Left ventricle myocardium inferior (tissue), 1 donor: ENCODE measurements around the gene TMED6. TPM values are rescaled to one million over a fixed set of nuclear protein-coding genes. Genes with fewer than 3 reads are reported as not detected.
A peak's percentile ranks its signal among the peaks of the same experiment; 100 is the strongest.

Source experiments
- DNase-seq: peaks from one replicate; pipeline ENCODE4 v3.0.0-alpha.2; 2020
- H3K27ac ChIP-seq: fragments of 200-600 bp; replicated peaks from 2 replicates; pipeline ENCODE4 v1.8.0; 2021
- H3K27me3 ChIP-seq: fragments of 200-600 bp; 2 replicates; pipeline ENCODE4 v1.8.0; 2021; ENCODE audit warnings: low read depth
- H3K36me3 ChIP-seq: fragments of 200-600 bp; 2 replicates; pipeline ENCODE4 v1.8.0; 2021
- H3K4me1 ChIP-seq: fragments of 200-600 bp; 2 replicates; pipeline ENCODE4 v1.8.0; 2021
- H3K4me3 ChIP-seq: fragments of 200-600 bp; 2 replicates; pipeline ENCODE4 v1.8.0; 2021; ENCODE audit warnings: mild to moderate bottlenecking, moderate library complexity
- H3K9me3 ChIP-seq: fragments of 200-600 bp; replicated peaks from 2 replicates; pipeline ENCODE4 v1.8.0; 2021
- intact Hi-C: fragments of 100-400 bp; cut with micrococcal nuclease; formaldehyde crosslinking; loops from one replicate; pipeline ENCODE4 v1.11.0; 2022
- long read RNA-seq: library from polyadenylated mRNA; unstranded; transcript quantifications from one replicate; pipeline ENCODE4 v2.0.0, GENCODE V29; 2021
- total RNA-seq: library from RNA; stranded (reverse); fragmentation: NEBNext Ultra II Directional; extraction: Animal tissue kit (Norgen Biotek cat#: 25700); gene quantifications from one replicate; pipeline ENCODE4 v1.2.1, GENCODE V29; 2021
- TF ChIP-seq, protein P1 (sequence below): fragments of 200-600 bp; IDR thresholded peaks from 2 replicates; pipeline ENCODE4 v1.8.0; 2021; ENCODE audit warnings: antibody characterized with exemption, mild to moderate bottlenecking, borderline replicate concordance
- donor health status: DM: no; HTN: yes; CAD: no; lungs with severe emphysema.

The TMED6 gene
- total RNA-seq: not detected
- long read RNA-seq: 0 reads

DNA sequence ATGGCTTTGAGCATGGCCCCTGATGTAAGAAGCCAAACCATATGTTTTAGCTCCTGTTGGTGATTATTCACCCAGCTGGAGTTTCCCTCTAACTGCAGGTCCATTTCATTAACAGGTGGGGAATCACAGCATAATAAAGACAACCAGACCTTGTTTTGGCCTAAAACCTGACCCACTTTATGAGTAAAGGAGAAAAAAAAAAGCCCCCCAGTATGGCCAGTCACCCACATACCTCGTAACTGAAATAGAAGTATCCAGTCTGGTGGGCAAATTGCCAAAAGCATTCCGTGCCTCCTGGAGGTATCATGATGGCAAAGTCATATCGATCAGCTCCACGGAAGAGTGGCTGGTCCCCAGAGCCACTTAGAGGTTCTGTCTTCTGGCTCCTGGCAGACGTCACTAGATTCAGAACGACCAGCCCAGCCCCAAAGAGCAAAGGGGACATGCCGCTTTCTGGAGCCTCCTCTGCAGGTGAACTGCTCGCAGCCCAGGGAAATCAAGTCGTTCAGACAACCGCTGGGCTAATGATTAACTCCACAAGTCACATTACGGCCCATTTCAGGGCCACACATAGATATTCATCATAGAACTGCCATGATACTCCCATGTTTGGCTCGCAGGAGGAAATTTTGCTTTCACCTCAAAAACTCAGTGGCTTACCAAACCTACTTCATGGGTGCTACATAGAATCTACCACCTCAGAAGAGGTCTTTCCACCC, at the start of gene TMED6:
TMED6 (minus strand) TSS at position 478 of the 719 bp plus-strand sequence; CDS start at position 445, 33 bp downstream.
- no peaks in the 10 kb centered on the region for H3K4me1 ChIP-seq
- no peaks in the 10 kb centered on the region for H3K9me3 ChIP-seq
- intact Hi-C loops: no loop called here
- H3K27me3 ChIP-seq: no peaks in the 10 kb centered on the region
- peaks cover 27% of the 10 kb centered on the region for H3K36me3 ChIP-seq
- H3K4me3 ChIP-seq: no peak within 1 kb of the TSS
- H3K27ac ChIP-seq: no peak within 1 kb of the TSS
- TF ChIP-seq, protein P1, sequence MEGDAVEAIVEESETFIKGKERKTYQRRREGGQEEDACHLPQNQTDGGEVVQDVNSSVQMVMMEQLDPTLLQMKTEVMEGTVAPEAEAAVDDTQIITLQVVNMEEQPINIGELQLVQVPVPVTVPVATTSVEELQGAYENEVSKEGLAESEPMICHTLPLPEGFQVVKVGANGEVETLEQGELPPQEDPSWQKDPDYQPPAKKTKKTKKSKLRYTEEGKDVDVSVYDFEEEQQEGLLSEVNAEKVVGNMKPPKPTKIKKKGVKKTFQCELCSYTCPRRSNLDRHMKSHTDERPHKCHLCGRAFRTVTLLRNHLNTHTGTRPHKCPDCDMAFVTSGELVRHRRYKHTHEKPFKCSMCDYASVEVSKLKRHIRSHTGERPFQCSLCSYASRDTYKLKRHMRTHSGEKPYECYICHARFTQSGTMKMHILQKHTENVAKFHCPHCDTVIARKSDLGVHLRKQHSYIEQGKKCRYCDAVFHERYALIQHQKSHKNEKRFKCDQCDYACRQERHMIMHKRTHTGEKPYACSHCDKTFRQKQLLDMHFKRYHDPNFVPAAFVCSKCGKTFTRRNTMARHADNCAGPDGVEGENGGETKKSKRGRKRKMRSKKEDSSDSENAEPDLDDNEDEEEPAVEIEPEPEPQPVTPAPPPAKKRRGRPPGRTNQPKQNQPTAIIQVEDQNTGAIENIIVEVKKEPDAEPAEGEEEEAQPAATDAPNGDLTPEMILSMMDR: no peak
- DNase-seq: no peak

DNA sequence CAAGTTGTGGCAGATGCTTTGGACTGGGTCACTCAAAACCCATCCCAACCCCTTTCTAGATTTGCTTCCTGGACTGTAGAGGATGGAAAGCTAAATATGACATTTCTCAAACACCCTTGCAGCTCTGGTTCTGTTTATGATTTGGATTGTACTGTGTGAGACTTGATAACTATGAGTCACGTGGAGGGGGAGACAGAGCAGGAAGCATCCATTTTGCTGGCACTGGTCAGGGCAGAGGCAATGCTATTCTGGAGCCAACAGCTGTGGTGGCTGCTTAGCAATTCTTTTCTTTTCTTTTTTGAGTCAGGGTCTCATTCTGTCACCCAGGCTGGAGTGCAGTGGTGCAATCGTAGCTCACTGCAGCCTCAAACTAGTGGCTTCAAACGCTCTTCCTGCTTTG, 47.8 kb upstream of the TMED6 start:
- TF ChIP-seq, protein P1: no peak
- Histone ChIP-seq H3K9me3 (no peaks in the 10 kb centered on the region), H3K27ac (no peak overlapping the region), H3K4me1 (peaks cover 44% of the 10 kb centered on the region), H3K4me3 (no peak overlapping the region), H3K27me3 (no peaks in the 10 kb centered on the region), H3K36me3 (no peaks in the 10 kb centered on the region)
- no peak for DNase-seq
- intact Hi-C loops: loop anchor here (10.0 kb wide), 2 partner anchors 165 to 255 kb away; partner anchors contain the start of gene NFAT5

DNA sequence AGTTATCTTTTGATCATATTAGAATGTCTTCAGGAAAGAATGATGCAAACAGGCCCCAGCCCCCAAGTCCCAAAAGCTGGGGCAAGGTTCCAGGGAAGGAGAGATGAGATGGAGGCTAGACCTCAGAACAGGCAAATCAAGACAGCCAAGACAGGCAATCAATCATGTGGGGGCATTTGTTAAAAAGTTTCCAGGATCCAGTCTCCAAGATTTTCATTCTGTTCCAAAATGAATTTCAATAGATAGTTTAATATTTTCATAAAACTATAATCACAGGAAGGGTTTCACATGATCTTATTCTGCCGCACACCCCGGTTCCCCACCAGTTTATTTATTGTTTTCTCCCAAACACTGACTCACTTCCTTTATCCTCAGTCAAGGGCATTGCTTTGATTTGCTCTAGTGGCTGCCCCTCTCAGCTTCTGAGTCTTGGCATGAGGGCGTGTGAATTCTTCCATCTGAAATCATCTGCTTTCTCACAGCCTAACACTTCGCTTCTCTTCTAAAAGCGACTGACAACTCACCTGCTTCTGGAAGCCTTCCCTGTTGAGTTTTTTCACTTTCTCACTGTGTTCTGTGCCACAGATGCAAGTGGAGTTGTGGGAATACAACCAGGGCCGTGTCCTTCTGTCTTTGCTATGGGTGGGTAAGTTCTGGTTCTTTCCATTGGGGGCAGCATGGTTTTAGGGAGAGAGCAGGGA, 46.4 kb upstream of the TMED6 start:
- H3K27ac ChIP-seq: peak overlapping the region; percentile 83
- H3K36me3 ChIP-seq: no peaks in the 10 kb centered on the region
- H3K9me3 ChIP-seq: no peaks in the 10 kb centered on the region
- DNase-seq: no peak
- intact Hi-C loops: loop anchor here (10.0 kb wide), 2 partner anchors 167 to 257 kb away; partner anchors contain the start of gene NFAT5
- no peaks in the 10 kb centered on the region for H3K27me3 ChIP-seq
- H3K4me1 ChIP-seq: peaks cover 44% of the 10 kb centered on the region
- TF ChIP-seq, protein P1: peak; percentile 69
- H3K4me3 ChIP-seq: peak overlapping the region; percentile 43

DNA sequence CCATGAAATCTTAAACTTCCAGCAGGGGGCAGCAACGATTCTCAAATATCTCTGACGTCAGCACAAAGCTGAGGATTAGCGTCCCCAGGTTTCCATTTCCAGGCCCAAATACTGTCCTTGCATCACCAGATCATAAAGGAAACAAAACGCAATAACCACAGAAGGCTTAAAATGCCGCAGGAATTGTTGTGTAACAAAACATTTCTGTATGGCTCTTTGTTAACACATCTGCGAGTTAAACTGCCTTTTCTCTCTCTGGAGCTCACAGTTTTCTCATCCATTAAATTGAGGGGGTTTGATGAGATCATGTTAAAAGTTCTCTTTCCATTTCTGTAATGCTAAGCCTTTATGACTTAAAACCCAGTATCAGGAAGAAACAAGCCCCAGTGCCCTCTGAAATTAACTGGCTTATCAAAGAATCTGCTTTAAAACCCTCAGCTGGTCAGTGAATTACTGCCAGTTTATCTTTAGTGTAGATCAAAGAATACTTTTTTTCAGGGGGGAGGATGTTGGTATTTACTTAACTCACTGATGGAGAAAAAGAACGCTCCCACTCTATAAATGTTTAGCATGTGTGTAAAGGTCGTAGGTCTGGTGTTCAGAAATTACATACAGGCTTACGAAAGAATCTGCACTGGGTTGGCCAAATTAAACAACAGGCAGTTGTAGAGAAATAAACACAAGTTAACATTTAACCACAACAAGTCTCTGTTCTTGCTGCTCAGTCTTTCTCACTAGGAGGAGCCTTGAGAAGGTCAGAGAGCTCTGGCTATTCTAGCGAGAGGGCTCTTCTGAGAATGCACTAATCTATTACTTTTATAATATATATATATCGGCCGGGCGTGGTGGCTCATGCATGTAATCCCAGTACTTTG, 44.8 kb upstream of the TMED6 start:
- TF ChIP-seq, protein P1: peak; percentile 75
- Histone ChIP-seq H3K27ac (peak overlapping the region; percentile 83), H3K27me3 (no peaks in the 10 kb centered on the region), H3K36me3 (no peaks in the 10 kb centered on the region), H3K4me1 (peaks cover 35% of the 10 kb centered on the region), H3K4me3 (no peak overlapping the region), H3K9me3 (no peaks in the 10 kb centered on the region)
- no peak for DNase-seq
- intact Hi-C loops: loop anchor here (10.0 kb wide), 2 partner anchors 168 to 258 kb away; partner anchors contain the start of gene NFAT5

DNA sequence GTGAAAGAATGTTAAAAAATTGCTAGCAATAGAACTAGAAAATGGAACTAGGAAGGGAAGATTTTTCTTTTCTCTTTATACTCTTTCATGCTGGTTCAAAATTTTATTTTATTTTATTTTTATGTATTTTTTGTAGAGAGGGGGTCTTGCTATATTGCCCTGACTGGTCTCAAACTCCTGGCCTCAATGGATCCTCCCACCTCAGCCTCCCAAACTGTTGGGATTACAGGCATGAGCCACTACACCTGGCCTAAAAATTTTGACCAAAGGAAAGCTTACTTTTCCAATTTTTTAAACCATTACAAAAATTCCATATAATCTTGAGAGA, 44.2 kb upstream of the TMED6 start:
- Histone ChIP-seq H3K4me3 (no peak overlapping the region), H3K27ac (peak overlapping the region; percentile 83), H3K9me3 (no peaks in the 10 kb centered on the region), H3K27me3 (no peaks in the 10 kb centered on the region), H3K4me1 (peaks cover 35% of the 10 kb centered on the region), H3K36me3 (no peaks in the 10 kb centered on the region)
- DNase-seq: no peak
- intact Hi-C loops: loop anchor here (10.0 kb wide), 2 partner anchors 169 to 259 kb away; partner anchors contain the start of gene NFAT5
- TF ChIP-seq, protein P1: no peak
